ENCODE measurements around the gene DNAJB6.

Gene DNAJB6

DNA sequence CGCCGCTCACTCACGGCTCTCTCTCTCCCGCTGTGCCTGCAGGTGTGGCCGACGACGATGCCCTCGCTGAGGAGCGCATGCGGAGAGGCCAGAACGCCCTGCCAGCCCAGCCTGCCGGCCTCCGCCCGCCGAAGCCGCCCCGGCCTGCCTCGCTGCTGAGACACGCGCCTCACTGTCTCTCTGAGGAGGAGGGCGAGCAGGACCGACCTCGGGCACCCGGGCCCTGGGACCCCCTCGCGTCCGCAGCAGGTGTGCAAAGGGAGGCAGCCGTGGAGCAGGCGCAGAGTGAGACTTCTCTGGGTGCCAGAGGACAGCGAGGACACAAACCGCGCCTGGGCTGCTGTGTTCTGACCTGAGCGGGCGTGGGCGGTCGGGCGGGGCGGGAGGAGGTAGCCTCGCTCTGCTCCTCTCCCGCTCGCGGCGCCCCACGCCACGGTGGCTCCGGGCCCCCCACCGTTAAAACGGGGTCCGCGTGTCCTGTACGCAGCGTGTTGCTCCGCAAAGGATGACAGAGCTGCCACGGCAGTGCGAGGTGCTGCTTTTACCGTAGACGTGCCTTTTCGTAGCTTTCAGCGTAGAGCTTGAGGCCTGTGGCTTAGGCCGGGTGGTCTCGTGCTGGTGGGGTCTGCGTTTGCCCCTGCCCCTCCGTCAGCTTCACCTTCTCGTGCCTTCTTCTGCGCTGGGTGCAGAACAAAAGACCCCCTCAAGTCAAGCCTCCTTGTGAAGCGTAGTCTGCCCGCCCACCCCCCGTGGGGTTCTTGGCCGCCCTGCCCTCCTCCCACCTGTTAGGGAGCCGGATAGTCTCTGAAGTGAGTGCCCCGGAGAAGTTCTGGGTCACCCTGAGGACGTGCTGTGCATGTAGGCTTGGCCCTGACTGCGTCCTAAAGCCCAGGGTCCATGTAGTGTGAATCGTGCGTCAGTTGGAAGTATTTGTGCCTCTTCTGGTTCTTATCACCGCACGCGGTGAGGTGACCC is 73.2 kb downstream of the DNAJB6 start:
- no peak for DNase-seq

GRCh38 chr7:157410831-157411556 is 74.2 kb downstream of the DNAJB6 start:
- DNase-seq: no peak

DNA sequence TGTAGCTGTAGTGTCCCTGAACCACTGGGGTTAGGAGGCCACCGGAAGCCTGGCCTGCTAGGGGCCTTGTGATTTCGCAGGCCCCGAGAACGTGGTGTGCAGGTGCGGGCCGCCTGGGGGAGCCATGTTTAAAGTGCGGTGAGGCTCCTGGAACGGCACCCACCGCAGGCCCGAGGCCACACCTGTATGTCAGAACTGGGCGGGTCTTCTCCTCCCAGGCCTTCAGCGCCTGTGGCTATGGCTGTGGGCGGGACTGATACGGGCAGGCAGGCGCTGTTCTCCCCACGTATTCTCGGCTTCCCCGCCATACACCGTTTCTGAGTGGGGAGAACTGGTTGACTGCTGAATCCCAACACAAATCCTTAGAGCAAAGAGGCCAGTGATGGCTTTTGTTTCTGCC is 74.8 kb downstream of the DNAJB6 start:
- no peak for DNase-seq

DNA sequence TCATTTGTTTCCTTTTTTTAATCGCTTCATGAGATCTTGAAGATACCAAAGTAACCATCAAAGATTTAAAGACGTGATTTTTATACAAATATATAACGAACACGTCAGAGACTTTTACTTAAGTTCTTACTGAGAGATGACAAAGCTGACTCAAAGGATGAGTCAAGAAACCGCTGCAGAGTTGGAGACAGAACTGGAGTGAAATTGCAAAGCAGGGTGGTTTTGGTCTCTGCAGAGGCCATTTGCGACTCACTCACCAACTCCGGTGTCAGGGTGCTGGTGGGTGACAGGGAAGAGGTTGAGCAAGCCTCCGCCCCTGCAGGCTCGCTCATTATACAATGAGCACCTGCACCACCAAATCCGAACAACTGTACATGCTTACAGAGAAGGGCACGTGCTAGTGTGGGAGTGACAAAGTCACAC is 75.2 kb downstream of the DNAJB6 start:
- DNase-seq: no peak

DNA sequence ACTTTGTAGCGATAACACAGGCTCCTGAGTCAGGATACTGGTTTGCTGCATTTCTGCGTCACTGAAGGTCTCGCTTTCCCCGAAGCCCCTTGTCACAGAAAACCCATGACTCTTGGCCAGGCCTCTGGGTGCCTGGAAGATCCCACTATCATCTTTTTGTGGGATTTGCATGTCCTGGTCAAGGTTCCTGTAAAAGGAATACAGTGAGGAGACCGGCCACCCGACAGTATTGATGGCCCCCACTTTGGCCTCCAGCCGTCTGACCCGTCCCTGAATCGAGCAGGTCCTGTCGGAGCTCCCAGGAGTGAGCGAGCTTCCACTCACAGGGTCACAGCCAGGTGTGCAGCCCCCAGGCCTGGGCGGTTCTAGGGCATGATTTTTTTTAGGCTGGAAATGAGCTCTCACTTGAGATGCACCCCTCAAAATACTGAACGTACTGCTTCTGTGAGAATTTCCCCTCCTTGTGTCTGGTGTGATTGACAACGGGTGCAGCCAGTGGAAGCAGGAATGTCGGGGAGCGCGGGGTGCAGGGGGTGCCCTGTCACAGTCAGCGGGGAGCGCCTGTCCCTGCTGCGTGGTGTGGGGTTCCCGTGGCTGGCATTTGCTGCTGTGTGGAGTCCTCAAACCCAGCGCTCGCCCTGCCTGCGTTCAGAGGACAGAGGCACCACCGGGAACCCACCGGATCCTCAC is 75.8 kb downstream of the DNAJB6 start:
- DNase-seq: no peak

DNA sequence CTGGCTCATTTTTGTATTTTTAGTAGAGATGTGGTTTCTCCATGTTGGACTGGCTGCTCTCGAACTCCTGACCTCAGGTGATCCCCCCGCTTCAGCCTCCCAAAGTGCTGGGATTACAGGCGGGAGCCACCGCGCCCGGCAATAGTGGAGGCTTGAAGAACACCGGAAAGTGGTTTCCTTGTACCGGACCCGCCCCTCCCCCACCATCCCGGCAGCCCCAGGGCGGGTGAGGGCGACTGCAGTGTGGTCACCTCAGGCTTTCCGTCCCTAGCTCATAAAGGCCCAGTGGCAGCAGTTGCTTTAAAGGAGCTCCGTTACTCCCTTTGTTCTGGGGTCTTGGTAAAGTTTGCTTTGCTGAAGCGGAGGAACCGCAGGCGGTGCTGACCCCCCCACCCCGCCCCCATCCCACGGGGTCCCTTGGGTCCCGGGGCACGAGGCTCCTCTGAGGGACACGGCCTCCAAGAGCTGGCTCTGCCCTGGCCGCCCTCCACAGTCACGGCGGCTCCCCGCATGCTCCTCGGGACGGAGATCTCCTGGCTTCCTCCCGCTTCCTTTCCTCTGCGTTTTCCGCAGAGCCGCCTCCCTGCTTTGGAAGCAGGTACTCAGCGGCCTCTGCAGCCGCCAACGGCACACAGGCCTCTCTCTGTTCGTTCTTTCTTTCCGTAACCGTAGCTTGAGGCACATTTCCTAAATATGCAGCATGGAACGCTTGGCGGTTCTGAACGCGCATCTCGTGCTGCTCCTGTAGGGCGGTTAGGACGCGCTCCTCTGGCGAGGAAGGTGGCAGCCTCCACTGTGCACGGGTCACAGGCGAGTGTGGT is 77.3 kb downstream of the DNAJB6 start:
- DNase-seq: no peak

GRCh38 chr7:157414702-157415096 is 77.9 kb downstream of the DNAJB6 start:
- no peak for DNase-seq

- DNase-seq: no peak
Measured at GRCh38 chr7:157415486-157415885, 78.7 kb downstream of the DNAJB6 start.

- DNase-seq: no peak
Measured at GRCh38 chr7:157416011-157416410, 79.2 kb downstream of the DNAJB6 start.

DNA sequence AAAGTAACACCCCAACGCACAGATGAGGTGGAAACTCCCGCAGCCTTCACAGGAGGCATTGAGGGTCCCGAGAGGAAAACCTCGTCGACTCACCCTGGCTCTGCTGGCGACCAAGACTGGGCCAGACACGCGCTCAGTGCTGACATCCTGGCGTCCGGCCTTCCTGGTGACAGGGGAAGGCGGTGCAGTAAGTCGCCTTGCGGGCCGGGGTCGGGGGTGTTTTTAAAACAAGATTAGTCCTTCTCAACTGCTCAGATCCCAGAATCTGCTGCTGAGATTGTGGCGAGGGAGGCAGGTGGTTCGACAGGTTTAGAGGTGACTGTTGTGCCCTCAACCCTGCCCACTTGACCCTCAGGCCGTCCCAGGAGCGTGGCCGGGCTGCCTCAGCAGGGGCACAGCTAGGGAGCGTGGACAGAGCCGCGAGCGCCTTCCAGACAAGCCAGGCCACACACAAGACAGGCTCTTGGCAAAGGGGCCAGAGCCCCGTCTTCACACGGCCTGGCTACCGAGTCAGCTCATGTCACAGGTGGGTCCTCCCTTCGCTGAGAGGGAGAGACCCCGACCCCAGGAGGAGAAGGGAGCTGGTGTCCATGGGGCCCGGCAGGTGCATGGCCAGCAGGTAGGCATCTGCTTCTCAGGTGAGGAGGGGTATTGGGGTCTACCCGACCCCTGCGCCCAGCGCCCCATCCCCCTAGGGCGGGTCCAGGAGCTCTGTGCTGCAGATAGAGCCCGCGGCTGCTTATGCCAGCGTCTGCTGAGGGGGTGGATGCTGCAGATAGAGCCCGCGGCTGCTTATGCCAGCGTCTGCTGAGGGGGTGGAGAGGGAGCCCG is 81.6 kb downstream of the DNAJB6 start:
- no peak for DNase-seq

DNA sequence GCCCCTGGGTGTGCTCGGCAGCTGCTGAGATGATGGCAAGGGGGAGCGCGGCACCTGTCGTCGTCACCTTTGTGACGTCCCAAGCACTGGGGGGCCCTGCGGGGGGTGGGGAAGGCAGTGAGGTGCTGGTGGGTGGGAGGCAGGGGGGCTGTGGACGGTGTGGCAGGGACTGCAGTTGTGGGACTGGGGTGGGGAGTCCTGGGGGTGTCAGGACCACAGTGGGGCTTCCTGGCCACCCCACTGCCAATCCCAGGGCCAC is 82.2 kb downstream of the DNAJB6 start:
- no peak for DNase-seq

DNA sequence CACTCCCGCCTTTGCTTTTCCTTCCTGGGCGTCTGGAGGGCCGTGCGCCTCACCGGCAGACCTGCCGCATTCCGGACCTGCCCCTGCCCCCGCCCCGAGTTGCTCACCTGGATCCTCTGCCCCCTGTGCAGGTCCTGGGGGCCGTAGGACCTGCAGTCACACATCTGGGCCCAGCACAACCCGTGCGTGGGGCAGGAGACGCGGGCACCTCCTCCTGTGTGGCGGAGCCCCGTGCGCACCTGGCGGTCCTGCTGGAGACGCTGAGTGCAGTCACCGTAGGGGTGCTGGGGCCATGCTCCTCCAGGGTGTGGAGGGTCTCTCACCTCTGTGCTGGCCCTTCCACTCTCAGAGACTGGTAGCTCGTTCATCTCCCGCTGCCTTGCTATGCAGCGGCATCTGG is 85.5 kb downstream of the DNAJB6 start:
- no peak for DNase-seq

DNA sequence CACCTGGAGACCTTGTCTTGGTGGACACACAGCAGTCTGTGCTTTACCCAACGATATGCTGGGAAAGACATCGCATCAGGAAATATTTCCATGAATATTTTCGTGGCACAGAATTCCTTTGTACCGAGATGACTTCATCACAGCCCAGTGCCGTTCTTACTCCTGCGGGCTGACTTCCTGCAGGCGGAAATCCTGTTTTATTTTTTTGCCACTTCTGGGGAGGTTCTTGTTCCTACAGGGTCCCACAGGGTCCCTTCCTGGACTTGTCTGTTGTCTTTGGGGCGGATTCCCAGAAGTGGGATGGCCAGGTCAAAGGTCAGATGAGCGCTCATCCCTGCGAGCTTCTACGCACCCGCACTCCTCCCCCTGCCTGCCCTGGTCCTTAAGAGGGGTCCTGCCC is 86.5 kb downstream of the DNAJB6 start:
- no peak for DNase-seq

DNA sequence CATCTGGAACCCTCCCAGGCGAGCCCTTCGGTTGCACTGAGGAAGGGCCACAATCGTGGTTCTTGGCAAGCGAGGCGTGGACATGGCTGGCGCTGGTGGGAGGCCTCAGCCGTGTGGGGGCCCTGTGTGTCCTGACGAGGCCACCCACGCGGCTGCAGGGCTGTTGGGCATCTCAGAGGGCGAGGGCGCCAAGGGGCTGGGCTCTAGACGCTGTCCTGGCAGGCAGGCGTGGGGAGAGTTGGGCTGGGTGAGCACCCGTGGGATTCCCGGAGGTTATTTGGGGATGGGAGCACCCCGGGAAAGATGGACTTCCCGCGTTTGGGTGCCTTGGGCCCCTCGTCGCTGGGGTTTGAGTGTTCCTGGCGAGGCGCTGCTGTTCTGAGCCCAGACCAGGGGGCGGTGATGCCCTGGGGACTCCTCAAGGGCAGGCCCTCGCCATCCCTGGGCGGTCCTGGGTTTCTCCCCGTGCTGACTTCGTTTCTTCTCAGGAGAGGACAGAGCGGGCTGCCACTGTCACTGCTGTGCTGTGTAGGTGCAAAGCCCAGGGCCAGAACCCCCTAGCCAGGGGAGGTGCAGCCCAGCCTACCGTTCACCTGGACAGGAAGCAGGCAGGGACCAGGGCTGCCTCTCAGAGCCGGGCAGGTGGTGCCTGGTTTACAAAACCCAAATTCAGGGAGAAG is 87.2 kb downstream of the DNAJB6 start:
- no peak for DNase-seq

GRCh38 chr7:157425137-157425731 is 88.4 kb downstream of the DNAJB6 start:
- no peak for DNase-seq

DNA sequence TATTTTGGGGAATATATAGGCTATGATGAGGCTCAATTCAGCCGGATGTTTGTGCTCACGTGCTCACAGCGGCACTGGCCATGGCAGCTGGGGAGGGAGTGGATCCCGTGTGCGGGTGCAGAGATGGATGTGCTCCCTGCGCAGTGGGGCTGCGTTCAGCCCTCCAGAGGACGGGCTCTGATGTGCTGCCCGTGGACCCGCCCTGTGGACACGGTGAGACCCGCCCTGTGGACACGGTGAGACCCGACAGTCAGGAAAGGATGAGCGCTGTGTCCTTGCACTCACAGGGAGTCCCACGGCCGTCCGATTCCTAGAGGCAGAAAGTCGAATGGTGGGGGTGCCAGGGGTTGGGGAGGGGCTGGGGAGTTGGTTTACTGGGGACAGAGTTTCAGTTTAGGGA is 89.0 kb downstream of the DNAJB6 start:
- no peak for DNase-seq

DNA sequence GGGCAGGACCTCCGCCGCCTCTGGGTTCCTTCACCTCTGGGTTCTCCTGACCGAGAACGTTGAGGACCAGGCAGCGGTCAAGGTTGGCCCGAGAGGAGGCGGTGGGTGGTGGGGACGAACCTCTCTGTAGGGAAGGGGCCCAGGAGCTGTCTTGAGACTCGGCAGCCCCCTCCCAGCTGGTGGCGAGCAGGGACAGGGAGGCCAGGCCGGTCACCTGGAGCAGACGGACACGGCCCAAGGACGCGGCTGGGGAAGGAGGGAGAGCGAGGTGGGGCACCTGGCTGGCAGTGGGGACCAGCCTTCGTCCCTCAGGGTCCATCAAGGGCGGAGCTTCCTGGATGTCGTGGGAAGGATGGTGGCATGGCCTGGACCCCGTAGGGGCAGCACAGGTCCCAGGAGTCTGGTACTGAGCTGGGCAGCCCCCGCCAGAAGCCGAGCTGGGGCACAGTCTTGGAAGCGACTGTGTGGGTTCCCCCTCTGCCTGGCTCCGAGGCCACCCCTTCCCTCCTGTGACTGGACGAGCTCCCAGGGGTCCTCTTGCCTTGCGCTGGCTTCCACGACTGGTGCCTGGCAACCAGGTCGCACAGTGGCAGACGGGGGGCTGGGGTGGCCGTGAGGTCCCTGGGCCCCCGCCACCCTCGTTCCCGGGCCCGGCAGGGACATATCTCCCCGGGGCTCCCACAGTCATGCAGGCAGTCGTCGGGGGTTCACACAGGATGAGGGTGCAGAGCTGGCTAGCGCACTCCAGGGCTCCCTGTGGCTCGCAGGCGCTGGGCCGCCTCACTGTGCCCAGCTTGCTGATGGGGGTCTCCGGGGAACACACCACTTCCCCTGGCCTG is 89.9 kb downstream of the DNAJB6 start:
- DNase-seq: no peak

DNA sequence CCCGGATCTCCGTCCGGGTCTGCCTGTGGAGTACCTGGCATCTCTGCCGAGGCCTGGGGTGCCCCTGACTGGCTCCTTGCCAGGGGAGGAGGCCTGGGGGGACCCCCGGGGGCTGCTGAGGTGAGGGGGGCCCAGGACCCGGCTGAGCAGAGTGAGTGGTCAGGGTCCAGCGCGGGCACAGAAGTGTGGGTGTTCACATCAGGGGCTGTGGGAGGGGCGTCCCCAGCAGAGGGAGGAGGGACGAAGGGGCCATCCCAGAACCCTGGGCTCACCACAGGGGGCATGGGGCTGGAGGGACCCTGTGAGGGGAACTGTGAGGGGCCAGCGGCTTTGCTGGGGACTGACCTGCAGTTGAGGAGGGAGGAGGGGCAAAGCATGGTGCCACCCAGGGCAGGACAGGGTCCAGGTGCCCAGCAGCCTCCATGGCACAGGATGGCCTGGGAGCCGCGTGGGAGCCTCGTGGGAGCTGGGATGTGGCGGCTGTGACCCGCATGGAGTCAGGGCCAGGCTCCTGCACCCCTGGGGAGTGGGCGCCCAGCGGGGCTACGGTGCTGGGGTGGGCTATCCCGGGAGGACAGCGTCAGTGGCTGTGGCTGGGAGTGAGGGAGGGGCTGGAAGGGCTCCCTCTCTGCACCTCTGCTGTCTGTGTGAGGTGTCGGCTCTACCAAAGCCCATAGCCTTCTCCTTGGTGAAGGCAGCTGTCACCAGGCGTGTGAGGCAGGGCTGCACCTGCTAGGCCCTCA is 91.2 kb downstream of the DNAJB6 start:
- no peak for DNase-seq

GRCh38 chr7:157428554-157428945 is 91.7 kb downstream of the DNAJB6 start:
- no peak for DNase-seq

Measured in C1 segment of cervical spinal cord (tissue), 14 donors.